LNCaP clone FGC (cell line): ENCODE results near the gene FIBCD1.

Source experiments
- DNase-seq: peaks from one replicate; pipeline ENCODE4 v3.0.0-alpha.2; 2011; ENCODE audit warnings: low read depth
- H3K4me3 ChIP-seq: 2 replicates; pipeline ENCODE4 v1.5.1; 2011; ENCODE audit warnings: mild to moderate bottlenecking, low read depth, low read length, control low read depth
- TF ChIP-seq, protein P1 (sequence below): IDR thresholded peaks from 2 replicates; pipeline ENCODE4 v1.5.1; 2012; ENCODE audit warnings: mild to moderate bottlenecking; ENCODE audit not compliant: control insufficient read depth, insufficient read depth; ENCODE audit errors: extremely low read depth

Gene FIBCD1

GRCh38 chr9:130898552-130898852 lies 40.5 kb downstream of the FIBCD1 start:
- H3K4me3 ChIP-seq: no peak overlapping the region
- DNase-seq: no peak
- TF ChIP-seq, protein P1, sequence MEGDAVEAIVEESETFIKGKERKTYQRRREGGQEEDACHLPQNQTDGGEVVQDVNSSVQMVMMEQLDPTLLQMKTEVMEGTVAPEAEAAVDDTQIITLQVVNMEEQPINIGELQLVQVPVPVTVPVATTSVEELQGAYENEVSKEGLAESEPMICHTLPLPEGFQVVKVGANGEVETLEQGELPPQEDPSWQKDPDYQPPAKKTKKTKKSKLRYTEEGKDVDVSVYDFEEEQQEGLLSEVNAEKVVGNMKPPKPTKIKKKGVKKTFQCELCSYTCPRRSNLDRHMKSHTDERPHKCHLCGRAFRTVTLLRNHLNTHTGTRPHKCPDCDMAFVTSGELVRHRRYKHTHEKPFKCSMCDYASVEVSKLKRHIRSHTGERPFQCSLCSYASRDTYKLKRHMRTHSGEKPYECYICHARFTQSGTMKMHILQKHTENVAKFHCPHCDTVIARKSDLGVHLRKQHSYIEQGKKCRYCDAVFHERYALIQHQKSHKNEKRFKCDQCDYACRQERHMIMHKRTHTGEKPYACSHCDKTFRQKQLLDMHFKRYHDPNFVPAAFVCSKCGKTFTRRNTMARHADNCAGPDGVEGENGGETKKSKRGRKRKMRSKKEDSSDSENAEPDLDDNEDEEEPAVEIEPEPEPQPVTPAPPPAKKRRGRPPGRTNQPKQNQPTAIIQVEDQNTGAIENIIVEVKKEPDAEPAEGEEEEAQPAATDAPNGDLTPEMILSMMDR: no peak

GRCh38 chr9:130897848-130898551 lies 41.0 kb downstream of the FIBCD1 start:
- TF ChIP-seq, protein P1: no peak
- no peak for DNase-seq
- no peak overlapping the region for H3K4me3 ChIP-seq

DNA sequence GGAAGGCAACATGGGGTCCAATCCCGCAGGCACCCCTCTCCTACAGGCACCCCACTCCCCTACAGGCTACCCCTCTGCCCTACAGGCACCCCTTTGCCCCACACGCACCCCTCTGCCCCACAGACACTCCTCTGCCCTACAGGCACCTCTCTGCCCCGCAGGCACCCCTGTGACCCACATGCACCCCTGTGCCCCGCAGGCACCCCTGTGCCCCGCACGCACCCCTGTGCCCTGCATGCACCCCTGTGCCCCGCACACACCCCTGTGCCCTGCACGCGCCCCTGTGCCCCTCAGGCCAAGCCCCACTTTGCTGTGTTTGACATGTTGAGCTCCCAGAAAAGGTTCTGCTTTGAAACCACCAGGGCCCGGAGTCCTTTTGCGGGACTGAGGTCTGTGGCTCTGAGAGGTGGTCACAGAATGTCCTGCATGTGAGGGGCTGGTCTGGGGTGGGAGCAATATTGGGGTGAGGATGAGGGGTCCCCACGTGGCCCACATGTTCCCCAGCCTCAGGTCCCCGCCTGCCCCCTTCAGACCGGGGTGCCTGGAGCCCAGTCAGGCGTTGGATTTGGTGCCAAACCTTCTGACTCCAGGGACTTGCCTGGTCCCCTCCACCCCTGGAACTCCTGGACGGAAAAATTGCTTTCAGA lies 41.8 kb downstream of the FIBCD1 start:
- no peak overlapping the region for H3K4me3 ChIP-seq
- TF ChIP-seq, protein P1: no peak
- DNase-seq: no peak

DNA sequence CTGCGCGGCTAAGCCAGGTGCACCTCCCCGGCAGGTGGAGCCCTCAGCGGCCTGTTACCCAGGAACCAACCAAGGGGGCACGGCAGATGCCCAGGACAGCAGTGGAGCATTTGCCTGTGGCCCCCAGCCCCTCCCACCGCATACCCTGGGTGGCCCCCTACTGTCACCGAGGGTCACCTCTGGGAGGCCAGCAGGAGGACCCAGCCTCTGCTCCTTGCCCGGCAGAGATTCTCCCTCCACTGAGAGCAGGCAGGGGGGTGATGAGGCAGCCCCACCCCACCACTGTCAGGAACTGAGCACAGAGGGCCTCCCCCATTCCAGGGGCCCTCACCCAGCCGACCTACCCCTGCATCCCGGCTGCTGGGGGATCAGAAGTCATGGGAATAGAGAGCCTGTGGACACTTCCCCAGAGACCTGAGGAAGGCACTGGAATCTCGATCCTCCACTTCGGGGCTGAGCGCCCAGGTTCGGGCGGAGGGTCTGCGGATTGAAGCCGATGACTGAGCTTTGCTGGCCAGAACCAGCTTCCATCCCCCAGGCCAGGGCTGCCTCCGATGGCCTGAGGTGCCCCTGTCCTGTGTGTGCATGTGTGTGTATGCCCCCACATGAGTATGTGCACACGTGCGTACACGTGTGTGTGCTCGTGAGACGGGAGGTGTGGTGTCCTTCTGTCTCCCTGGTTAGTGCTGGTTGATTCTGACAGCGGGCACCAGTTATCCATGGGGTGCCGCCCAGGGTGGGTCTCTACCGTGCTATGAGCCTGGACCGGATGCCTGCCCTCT lies 42.6 kb downstream of the FIBCD1 start, which contains the start of gene QRFP:
Gene QRFP (minus strand): TSS at position 580 of the 782 bp plus-strand sequence. CDS start 2,974 bp downstream, outside the sequence.
- TF ChIP-seq, protein P1: no peak
- H3K4me3 ChIP-seq: no peak within 1 kb of the TSS
- DNase-seq: no peak

GRCh38 chr9:130895481-130896232 lies 43.4 kb downstream of the FIBCD1 start:
- H3K4me3 ChIP-seq: no peak overlapping the region
- TF ChIP-seq, protein P1: no peak
- DNase-seq: no peak

- TF ChIP-seq, protein P1: no peak
- DNase-seq: no peak
- no peak overlapping the region for H3K4me3 ChIP-seq
These were observed 44.0 kb downstream of the FIBCD1 start for GRCh38 chr9:130895038-130895437.
